LHCN-M2 (cell line): ENCODE measurements around the gene ADGRB3. TPM values are rescaled to one million over a fixed set of nuclear protein-coding genes. Genes with fewer than 3 reads are reported as not detected.

Experiments used
- DNase-seq: peaks from one replicate; pipeline ENCODE4 v3.0.0-alpha.2; 2012; ENCODE audit warnings: low read depth
- total RNA-seq: library from RNA; depleted of rRNA; stranded (reverse); fragments of >200 nt; gene quantifications from 2 replicates; pipeline ENCODE4 v1.2.3, GENCODE V29; 2014

ADGRB3 gene
- total RNA-seq, 1 experiment from 2014 or later = not detected

- DNase-seq = peak; percentile 17
Observed at GRCh38 chr6:69026243-69026642, 391.2 kb downstream of the ADGRB3 start.

- no peak for DNase-seq
Observed at GRCh38 chr6:69026715-69027114, 391.6 kb downstream of the ADGRB3 start.

DNA sequence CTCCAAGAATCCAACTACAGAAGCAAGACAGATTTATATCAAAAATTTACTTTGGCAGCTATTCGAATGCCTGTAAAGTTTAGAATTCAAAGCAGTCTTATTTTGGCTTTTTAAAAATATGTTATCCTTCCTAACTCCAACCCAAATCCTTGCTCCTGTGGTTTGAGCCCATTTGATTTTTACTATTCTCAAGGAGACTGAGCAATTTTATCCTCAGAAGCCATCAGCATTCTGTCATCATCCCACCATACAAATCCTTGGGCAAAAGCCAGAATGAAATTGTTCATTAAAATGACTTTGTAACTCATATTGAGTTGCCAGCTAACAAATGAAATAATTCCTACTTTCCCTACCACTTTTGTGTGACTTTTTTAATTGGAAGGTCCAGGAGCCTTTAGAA is 392.8 kb downstream of the ADGRB3 start:
- no peak for DNase-seq

- DNase-seq = no peak
Observed at GRCh38 chr6:69038841-69039240, 403.8 kb downstream of the ADGRB3 start.

DNA sequence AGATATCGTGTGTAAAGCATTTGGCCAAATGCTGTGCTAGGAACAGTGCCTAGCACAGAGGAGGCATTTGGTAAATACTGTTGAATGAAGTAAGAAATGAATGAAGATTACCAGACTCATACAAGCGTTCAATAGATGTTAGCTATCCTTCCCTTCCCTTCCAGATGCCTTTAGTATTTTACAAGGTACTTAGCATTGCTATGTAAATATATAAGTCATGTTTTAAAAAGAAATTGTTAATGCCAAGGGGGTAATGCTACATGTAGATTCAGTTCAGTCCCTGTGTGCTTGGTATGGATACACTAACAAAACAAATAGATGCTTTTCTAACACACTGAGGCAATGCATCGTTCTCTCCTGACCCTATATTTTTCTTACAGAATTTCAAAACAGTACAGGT is 407.2 kb downstream of the ADGRB3 start:
- no peak for DNase-seq

DNA sequence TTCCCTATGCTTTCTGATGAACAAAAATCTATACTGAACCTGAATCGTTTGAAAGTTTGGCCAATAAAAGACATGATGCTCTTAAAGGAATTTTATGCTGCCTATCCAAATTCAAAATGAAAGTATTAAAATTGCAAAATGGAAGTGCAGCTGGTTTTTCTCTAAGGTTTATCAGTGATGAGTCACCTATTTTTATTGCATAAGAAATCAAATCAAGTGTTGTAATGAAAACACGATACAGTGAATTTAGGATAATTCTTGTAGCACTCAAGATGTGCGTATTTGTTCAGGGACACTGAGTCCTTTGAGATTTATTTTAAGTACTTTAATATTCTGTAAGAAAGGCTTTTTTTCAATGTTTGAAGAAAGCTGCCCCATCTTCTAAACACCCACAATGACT is 409.5 kb downstream of the ADGRB3 start:
- DNase-seq = no peak

GRCh38 chr6:69059413-69059812 is 424.3 kb downstream of the ADGRB3 start:
- no peak for DNase-seq

GRCh38 chr6:69061066-69061465 is 426.0 kb downstream of the ADGRB3 start:
- no peak for DNase-seq

GRCh38 chr6:69063401-69063800 is 428.3 kb downstream of the ADGRB3 start:
- DNase-seq = no peak

- DNase-seq = no peak
Observed at GRCh38 chr6:69064226-69064625, 429.1 kb downstream of the ADGRB3 start.

DNA sequence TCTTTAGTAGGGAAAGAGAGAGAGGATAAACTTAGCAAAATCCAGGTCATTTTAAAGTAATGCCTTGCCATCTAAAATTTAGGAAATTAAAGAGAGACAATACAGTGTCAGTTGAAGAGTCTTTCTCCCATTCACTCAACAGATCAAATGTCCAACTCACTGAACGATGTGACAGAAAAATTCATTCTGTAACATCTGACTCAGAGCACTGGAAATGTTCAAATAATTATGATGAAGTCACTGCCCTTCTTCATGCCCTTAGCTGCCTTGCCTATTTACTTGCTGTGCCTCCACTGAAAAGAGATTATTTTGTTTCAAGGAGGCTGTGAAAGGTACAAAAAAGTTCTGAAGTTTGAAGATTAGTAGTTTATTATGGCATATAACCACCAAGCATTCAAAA is 434.8 kb downstream of the ADGRB3 start:
- DNase-seq = no peak

DNA sequence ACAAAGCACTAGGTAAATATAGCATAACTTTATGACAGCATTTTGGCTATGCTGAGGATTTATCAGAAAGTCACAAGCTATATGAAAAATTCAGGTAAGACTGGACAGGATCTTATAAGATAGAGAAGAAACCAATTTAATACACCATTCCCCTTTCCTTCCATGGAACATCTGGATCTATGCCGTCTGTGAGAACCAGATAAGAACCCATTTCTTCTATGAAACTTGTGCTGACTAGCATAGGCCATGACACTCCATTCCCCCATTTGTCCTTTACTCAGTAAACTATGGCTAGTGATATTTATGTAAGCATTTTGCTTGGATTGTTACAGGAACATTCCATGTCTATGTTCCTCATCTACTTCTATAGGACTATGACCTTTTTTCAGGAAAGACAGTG is 437.7 kb downstream of the ADGRB3 start:
- no peak for DNase-seq

DNA sequence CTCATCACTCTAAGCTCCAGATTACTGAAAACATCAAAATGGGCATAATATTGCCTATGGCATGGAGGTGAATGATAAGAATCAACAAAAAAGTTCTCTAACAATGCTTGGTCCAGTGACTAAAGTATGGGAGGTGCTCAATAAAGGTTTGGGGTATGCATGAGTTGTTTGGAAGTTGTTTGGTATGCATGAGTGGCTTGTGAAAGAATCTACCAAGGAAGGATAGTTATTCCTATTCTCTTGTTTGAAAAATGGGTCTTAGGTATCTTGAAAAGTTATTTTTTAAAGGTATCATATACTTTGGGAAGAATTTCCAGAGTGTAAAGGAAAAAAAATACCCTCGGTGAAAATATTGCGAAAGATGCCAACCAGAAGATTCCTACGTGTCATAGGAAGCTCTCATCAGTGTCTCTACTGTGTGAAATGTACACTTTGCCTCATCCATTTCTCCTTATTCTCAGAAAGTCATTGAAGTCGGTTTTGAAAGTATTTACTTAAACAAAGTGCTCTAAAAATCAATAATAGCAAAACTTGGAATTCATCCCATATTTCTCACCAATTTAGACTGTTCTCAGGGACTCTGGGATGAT is 449.8 kb downstream of the ADGRB3 start:
- no peak for DNase-seq

- no peak for DNase-seq
Observed at GRCh38 chr6:69086689-69087088, 451.6 kb downstream of the ADGRB3 start.

- DNase-seq = no peak
Observed at GRCh38 chr6:69089539-69089938, 454.5 kb downstream of the ADGRB3 start.

DNA sequence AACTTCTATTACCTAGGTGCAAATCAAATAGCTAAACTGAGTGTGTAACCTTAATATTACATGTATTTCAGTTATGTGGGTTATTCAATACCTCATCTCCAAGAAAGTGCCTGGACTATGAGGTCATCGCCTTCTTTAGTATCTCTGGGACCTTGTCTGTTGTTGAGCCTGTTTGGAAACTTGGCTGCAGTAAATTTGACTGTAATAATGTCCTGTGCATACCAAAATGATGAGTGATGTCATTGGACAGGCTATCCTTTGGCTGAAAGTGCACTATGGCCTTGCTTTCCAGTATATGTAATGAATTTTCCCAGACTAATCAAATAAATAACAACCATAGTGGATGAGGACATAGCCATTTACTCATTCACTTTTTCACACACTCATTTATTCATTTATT is 455.1 kb downstream of the ADGRB3 start:
- DNase-seq = peak; percentile 1

DNA sequence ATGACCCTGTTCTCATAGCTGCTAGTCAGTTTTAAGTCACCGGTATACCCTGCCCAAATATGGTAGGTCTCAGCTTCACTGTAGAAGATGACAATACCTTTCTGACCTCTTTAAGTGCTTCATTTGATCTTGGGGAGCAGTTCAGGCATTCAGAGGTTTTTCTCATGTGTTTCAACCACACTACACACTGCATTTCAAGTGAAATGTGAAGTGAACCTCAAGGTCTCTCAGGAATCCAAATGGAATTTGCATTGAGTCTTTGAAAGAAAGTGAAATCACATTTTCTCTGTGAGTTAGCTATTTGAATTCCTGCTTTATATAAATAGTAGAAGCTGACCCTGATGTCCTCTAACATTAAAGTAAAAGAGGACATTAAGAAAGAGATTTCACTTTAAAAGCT is 461.6 kb downstream of the ADGRB3 start:
- DNase-seq = no peak

DNA sequence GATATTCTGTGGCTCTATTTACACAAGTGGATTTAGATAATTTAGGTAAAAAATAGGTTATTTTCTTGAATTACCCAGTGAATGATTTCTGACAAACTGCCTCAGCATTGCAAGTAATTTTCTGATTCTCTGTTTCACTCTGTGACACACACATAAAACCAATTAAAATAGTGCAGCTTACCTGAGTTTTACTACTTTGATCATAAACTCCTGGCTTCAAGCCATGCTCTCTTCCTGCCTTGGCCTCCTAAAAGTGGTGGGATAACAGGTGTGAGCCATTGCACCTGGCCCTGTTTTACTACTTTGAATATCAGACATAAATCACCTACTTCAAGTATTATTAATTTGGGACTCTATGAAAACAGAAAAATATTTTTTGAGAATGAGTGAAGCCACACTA is 462.9 kb downstream of the ADGRB3 start:
- no peak for DNase-seq

- DNase-seq = no peak
Observed at GRCh38 chr6:69098910-69099309, 463.8 kb downstream of the ADGRB3 start.

GRCh38 chr6:69100772-69101171 is 465.7 kb downstream of the ADGRB3 start:
- no peak for DNase-seq

- no peak for DNase-seq
Observed at GRCh38 chr6:69102416-69102815, 467.3 kb downstream of the ADGRB3 start.

DNA sequence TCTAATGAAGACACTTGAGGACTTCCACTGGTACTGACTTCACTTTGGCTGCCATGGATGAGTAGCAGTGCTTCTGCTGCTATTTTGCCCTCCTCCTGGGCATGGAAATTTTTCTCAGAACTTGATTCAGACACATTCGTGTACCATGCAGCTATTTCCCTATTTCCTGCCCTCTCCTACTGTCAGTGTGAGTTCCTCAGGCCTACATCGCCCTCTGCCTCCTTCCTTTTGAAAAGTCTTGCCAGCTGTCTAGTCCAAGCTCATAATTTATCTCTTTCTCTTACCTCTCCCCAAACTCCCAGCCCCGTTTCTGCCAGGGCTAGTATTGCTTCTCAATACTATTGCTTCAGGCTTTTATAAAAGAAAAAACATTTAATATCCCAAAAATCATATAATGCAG is 470.2 kb downstream of the ADGRB3 start:
- peak; percentile 2 for DNase-seq

DNA sequence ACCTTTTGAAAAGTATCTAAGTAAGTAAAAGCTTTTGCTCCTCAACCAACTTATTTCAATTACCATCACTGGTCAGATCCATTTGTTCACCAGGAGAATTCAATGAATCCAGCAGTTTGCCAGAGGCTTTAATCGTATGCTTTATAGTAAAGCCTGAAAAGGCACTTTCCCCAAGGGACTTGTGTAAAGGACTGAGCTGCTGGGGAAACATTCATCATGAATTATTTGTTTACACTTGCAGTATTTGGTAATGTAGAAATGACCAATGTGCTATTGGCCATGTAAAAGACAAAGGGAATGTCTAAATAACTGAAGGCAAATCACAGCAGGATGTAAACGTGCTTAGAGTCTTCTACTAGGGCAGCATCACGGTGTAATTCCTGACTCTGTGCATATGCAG is 471.4 kb downstream of the ADGRB3 start:
- DNase-seq = no peak

DNA sequence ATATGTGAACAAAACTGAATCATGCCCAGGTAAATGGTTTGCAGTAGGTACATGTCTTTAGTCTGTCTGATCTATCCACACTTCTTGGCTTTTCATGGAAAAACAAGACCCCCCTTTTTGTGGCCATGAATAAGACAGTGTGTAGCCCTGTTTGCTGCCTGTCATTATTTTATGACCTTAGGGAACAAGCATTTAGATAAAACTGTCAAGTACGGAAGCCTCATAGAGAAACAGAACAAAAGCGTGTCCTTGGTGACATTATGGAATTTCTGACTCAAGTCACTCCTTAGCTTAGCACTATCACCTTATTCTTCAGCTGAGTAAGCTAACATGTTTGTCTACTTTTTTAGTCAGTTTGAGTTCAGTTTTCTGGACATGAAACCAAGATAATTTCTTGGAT is 476.2 kb downstream of the ADGRB3 start:
- DNase-seq = no peak
